ENCODE measurements around the gene NDUFS8. TPM values are rescaled to one million over a fixed set of nuclear protein-coding genes. Genes with fewer than 3 reads are reported as not detected.

The NDUFS8 gene
- total and polyA plus RNA-seq, 4 donors, result 70.1 to 159 (median 84.3) TPM

DNA sequence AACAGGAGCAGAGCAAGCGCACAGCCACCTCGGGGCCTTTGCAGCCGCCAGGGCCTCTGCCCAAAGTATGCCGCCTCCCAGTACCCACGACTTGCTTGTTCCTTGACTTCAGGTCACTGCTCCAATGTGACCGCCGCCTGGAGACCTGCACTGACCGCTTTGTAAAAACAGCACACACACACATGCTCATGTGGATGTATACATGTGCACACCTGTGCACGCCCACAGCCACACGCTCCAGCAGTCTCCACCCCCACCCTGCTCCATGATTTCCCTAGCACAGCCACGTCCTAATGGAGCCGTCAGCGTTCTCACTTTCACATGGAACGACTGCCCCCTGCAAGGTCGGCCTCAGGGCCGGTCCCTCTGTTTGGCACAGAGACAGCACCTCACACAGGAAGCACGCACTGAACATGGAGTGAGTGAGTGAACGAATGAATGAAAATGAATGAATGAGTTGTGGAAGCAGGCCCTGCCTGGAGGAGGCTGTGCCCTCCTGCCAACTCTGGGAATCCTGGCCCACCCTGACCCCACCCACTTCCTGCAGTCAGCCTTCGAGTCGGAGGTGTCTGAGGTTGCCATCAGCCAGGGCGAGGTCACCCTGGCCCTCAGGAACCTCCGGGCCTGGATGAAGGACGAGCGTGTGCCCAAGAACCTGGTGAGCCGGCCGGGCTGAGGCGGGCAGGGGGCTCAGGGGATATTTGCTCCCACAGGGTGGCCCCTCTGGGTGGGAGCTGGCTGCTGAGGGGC, 12.3 kb upstream of the NDUFS8 start:
- intact Hi-C loops (cut with DNase I), result no loop called here
- H3K4me3 ChIP-seq (ENCODE audit: low read length in 2 of 2), result no peak overlapping the region
- H3K27me3 ChIP-seq (ENCODE audit: control insufficient read depth in 1 of 2, insufficient read depth in 2 of 2, low read length in 1 of 2), result no peaks in the 10 kb centered on the region
- H3K27ac ChIP-seq (ENCODE audit: low read depth in 1 of 2, low read length in 2 of 2), result no peak overlapping the region
- H3K36me3 ChIP-seq (ENCODE audit: control insufficient read depth in 1 of 2, insufficient read depth in 2 of 2, low read length in 1 of 2), result no peaks in the 10 kb centered on the region
- ATAC-seq (ENCODE audit: low FRiP score) (no peak), DNase-seq (no peak)
- no peaks in the 10 kb centered on the region for H3K4me1 ChIP-seq (ENCODE audit: control insufficient read depth in 1 of 2, insufficient read depth in 2 of 2, low read length in 2 of 2)
- WGBS, 2 donors, result 81 to 83% methylated on average over 27 of the region's 27 CpGs
- H3K9me3 ChIP-seq (ENCODE audit: control insufficient read depth, low read length), result no peaks in the 10 kb centered on the region

DNA sequence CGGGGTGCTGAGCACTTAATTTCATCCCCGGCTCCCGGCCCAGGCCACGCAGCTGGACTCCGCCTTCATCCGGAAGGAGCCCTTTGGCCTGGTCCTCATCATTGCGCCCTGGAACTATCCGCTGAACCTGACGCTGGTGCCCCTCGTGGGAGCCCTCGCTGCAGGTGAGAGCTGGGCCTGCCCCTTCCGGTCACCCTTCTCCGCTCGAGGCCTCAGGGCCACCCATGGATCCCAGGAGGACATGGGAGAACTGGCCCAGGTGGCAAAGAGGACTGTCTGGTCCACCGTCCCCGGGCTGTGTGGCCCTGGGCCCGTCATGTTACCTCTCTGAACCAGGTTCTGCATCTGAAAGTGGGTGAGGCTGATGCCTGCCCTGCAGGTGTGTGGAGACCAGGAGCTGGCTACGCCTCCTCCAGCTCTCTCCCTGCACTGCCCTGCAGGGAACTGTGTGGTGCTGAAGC, 11.7 kb upstream of the NDUFS8 start:
- Histone ChIP-seq H3K4me1 (ENCODE audit: control insufficient read depth in 1 of 2, insufficient read depth in 2 of 2, low read length in 2 of 2) (no peaks in the 10 kb centered on the region), H3K27me3 (ENCODE audit: control insufficient read depth in 1 of 2, insufficient read depth in 2 of 2, low read length in 1 of 2) (no peaks in the 10 kb centered on the region), H3K36me3 (ENCODE audit: control insufficient read depth in 1 of 2, insufficient read depth in 2 of 2, low read length in 1 of 2) (no peaks in the 10 kb centered on the region), H3K27ac (ENCODE audit: low read depth in 1 of 2, low read length in 2 of 2) (no peak overlapping the region), H3K4me3 (ENCODE audit: low read length in 2 of 2) (no peak overlapping the region), H3K9me3 (ENCODE audit: control insufficient read depth, low read length) (no peaks in the 10 kb centered on the region)
- DNase-seq (no peak), ATAC-seq (ENCODE audit: low FRiP score) (no peak)
- intact Hi-C loops (cut with DNase I), result no loop called here
- 93% methylated on average over 18 of the region's 18 CpGs for WGBS, 2 donors

DNA sequence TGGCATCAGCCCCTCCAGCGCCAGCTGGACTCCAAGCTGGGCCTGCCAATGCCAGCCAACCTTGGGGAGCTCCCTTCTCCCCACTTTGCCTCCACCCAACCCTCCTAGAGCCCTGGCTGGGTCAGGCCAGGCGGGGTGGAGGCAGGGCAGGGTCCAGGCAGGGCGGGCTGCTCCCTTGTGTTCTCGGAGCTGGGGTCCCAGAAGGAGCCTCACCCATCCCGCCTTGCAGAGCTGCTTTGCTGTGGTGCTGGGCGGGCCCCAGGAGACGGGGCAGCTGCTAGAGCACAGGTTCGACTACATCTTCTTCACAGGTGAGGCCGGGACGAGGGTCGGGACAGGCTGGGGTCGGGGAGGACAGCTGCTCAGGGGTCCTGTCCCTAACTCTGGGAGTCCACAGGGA, 11.0 kb upstream of the NDUFS8 start:
- H3K27ac ChIP-seq (ENCODE audit: low read depth in 1 of 2, low read length in 2 of 2), result no peak overlapping the region
- H3K4me1 ChIP-seq (ENCODE audit: control insufficient read depth in 1 of 2, insufficient read depth in 2 of 2, low read length in 2 of 2), result no peaks in the 10 kb centered on the region
- WGBS, 2 donors, result 90 to 92% methylated on average over 11 to 12 of the region's 12 CpGs
- DNase-seq (no peak), ATAC-seq (ENCODE audit: low FRiP score) (no peak)
- H3K27me3 ChIP-seq (ENCODE audit: control insufficient read depth in 1 of 2, insufficient read depth in 2 of 2, low read length in 1 of 2), result no peaks in the 10 kb centered on the region
- intact Hi-C loops (cut with DNase I), result no loop called here
- H3K9me3 ChIP-seq (ENCODE audit: control insufficient read depth, low read length), result no peaks in the 10 kb centered on the region
- H3K36me3 ChIP-seq (ENCODE audit: control insufficient read depth in 1 of 2, insufficient read depth in 2 of 2, low read length in 1 of 2), result no peaks in the 10 kb centered on the region
- no peak overlapping the region for H3K4me3 ChIP-seq (ENCODE audit: low read length in 2 of 2)

DNA sequence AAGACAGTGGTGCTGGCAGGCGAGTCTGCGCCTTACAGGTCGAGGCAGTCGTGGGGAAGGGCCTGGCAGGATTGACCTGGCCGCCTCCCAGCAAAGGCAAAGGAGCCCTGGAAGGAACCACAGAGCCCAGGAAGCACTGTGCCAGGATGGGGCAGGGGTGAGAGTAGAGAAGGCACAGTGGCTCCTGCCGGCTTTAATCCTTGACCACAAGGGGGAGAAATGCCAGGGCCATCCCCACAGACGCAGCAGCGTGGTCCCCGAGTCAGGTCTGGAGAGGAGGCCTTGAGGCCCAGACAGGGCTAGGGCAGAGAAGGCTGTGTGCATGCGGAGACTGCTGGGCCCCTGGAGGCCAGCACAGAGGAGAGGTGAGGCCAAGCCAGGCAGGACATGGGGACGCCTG, 9.9 kb upstream of the NDUFS8 start:
- H3K4me1 ChIP-seq (ENCODE audit: control insufficient read depth in 1 of 2, insufficient read depth in 2 of 2, low read length in 2 of 2), result no peaks in the 10 kb centered on the region
- H3K36me3 ChIP-seq (ENCODE audit: control insufficient read depth in 1 of 2, insufficient read depth in 2 of 2, low read length in 1 of 2), result no peaks in the 10 kb centered on the region
- H3K4me3 ChIP-seq (ENCODE audit: low read length in 2 of 2), result no peak overlapping the region
- H3K27ac ChIP-seq (ENCODE audit: low read depth in 1 of 2, low read length in 2 of 2), result no peak overlapping the region
- DNase-seq, result no peak
- no peak for ATAC-seq (ENCODE audit: low FRiP score)
- 48 to 54% methylated on average over 11 of the region's 11 CpGs for WGBS, 2 donors
- no peaks in the 10 kb centered on the region for H3K27me3 ChIP-seq (ENCODE audit: control insufficient read depth in 1 of 2, insufficient read depth in 2 of 2, low read length in 1 of 2)
- no peaks in the 10 kb centered on the region for H3K9me3 ChIP-seq (ENCODE audit: control insufficient read depth, low read length)
- intact Hi-C loops (cut with DNase I), result no loop called here

DNA sequence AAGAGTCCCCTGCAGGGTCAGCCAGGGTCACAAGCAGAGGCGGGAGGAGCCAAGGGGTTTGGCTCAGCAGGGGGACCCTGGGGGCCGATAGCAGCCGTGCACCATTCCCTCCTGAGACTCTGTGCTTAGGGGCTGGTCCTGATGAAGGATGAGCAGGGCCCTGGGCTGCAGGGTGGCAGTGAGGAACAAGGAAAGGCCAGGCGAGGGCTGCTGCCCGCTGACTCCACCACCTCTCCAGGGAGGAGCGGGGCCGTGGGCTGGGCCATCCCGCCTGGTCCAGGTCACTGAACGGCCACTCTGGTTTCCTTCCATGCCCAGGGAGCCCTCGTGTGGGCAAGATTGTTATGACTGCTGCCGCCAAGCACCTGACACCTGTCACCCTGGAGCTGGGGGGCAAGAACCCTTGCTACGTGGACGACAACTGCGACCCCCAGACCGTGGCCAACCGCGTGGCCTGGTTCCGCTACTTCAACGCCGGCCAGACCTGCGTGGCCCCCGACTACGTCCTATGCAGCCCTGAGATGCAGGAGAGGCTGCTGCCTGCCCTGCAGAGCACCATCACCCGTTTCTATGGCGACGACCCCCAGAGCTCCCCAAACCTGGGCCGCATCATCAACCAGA, 9.2 kb upstream of the NDUFS8 start:
- intact Hi-C loops (cut with DNase I), result no loop called here
- H3K27ac ChIP-seq (ENCODE audit: low read depth in 1 of 2, low read length in 2 of 2), result no peak overlapping the region
- no peak overlapping the region for H3K4me3 ChIP-seq (ENCODE audit: low read length in 2 of 2)
- DNase-seq, result no peak
- H3K27me3 ChIP-seq (ENCODE audit: control insufficient read depth in 1 of 2, insufficient read depth in 2 of 2, low read length in 1 of 2), result no peaks in the 10 kb centered on the region
- ATAC-seq (ENCODE audit: low FRiP score), result no peak
- no peaks in the 10 kb centered on the region for H3K4me1 ChIP-seq (ENCODE audit: control insufficient read depth in 1 of 2, insufficient read depth in 2 of 2, low read length in 2 of 2)
- no peaks in the 10 kb centered on the region for H3K36me3 ChIP-seq (ENCODE audit: control insufficient read depth in 1 of 2, insufficient read depth in 2 of 2, low read length in 1 of 2)
- 68 to 80% methylated on average over 27 of the region's 27 CpGs for WGBS, 2 donors
- H3K9me3 ChIP-seq (ENCODE audit: control insufficient read depth, low read length), result no peaks in the 10 kb centered on the region

DNA sequence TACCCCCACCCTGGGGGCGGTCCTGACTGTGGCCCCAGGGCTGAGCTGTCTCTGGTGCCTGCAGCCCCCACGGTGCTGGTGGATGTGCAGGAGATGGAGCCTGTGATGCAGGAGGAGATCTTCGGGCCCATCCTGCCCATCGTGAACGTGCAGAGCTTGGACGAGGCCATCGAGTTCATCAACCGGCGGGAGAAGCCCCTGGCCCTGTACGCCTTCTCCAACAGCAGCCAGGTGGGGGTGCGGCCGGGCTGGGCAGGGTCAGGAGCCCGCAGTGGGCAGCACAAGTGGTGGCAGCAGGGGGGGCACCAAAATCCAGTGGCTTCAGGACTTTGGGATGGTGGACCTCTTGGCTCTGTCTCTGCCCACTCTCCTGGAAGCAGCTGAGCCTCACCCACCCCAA, 8.0 kb upstream of the NDUFS8 start:
- WGBS, 2 donors, result 88 to 92% methylated on average over 10 to 13 of the region's 13 CpGs
- Histone ChIP-seq H3K9me3 (ENCODE audit: control insufficient read depth, low read length) (no peaks in the 10 kb centered on the region), H3K27me3 (ENCODE audit: control insufficient read depth in 1 of 2, insufficient read depth in 2 of 2, low read length in 1 of 2) (no peaks in the 10 kb centered on the region), H3K4me3 (ENCODE audit: low read length in 2 of 2) (no peak overlapping the region), H3K4me1 (ENCODE audit: control insufficient read depth in 1 of 2, insufficient read depth in 2 of 2, low read length in 2 of 2) (no peaks in the 10 kb centered on the region), H3K36me3 (ENCODE audit: control insufficient read depth in 1 of 2, insufficient read depth in 2 of 2, low read length in 1 of 2) (no peaks in the 10 kb centered on the region), H3K27ac (ENCODE audit: low read depth in 1 of 2, low read length in 2 of 2) (no peak overlapping the region)
- no peak for DNase-seq
- intact Hi-C loops (cut with DNase I), result no loop called here
- ATAC-seq (ENCODE audit: low FRiP score), result no peak

DNA sequence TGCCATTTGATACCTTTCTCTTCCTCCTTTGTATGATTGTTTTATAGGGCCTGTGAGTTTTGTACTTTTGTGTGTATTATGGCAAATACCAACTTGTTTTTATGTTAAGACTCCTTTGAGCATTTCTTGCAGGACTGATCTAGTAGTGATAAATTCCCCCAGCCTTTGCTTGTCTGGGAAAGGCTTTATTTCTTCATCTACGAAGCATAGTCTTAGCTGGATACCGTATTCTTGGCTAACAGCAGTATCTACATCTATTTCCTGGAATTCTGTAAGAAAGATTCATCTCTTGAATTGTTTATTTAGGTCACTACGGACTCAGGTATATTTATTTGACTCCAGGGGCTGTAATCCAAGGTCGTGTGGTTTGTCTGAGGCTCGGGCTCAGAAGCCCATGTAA, 6.0 kb upstream of the NDUFS8 start:
- no peaks in the 10 kb centered on the region for H3K9me3 ChIP-seq (ENCODE audit: control insufficient read depth, low read length)
- H3K27ac ChIP-seq (ENCODE audit: low read depth in 1 of 2, low read length in 2 of 2), result no peak overlapping the region
- WGBS, 2 donors, result 84 to 90% methylated on average over 5 of the region's 5 CpGs
- H3K4me1 ChIP-seq (ENCODE audit: control insufficient read depth in 1 of 2, insufficient read depth in 2 of 2, low read length in 2 of 2), result no peaks in the 10 kb centered on the region
- no peak overlapping the region for H3K4me3 ChIP-seq (ENCODE audit: low read length in 2 of 2)
- no peaks in the 10 kb centered on the region for H3K27me3 ChIP-seq (ENCODE audit: control insufficient read depth in 1 of 2, insufficient read depth in 2 of 2, low read length in 1 of 2)
- ATAC-seq (ENCODE audit: low FRiP score) (no peak), DNase-seq (no peak)
- no peaks in the 10 kb centered on the region for H3K36me3 ChIP-seq (ENCODE audit: control insufficient read depth in 1 of 2, insufficient read depth in 2 of 2, low read length in 1 of 2)
- intact Hi-C loops (cut with DNase I), result no loop called here

DNA sequence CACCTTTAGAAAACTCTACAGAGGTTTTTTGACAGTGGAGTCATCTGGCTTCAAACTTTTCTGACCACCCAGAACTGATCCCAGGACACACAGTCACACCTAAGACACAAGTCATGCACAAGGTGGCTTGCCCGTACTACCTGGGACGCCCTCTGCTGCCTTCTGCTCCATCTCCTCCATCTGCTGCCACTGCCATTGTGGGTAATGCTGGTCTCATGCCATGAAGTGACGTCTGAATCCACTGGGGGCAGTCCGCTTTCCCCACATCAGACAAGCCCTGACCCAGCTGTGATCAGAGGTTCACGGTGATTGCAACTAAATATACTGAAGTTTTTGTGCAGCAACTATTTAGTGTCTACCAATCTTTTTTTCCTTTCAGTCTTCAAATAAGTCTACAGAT, 5.4 kb upstream of the NDUFS8 start:
- intact Hi-C loops (cut with DNase I), result no loop called here
- 83 to 85% methylated on average over 5 of the region's 5 CpGs for WGBS, 2 donors
- H3K27me3 ChIP-seq (ENCODE audit: control insufficient read depth in 1 of 2, insufficient read depth in 2 of 2, low read length in 1 of 2), result no peaks in the 10 kb centered on the region
- no peaks in the 10 kb centered on the region for H3K9me3 ChIP-seq (ENCODE audit: control insufficient read depth, low read length)
- H3K4me1 ChIP-seq (ENCODE audit: control insufficient read depth in 1 of 2, insufficient read depth in 2 of 2, low read length in 2 of 2), result no peaks in the 10 kb centered on the region
- ATAC-seq (ENCODE audit: low FRiP score) (no peak), DNase-seq (no peak)
- H3K4me3 ChIP-seq (ENCODE audit: low read length in 2 of 2), result no peak overlapping the region
- no peak overlapping the region for H3K27ac ChIP-seq (ENCODE audit: low read depth in 1 of 2, low read length in 2 of 2)
- no peaks in the 10 kb centered on the region for H3K36me3 ChIP-seq (ENCODE audit: control insufficient read depth in 1 of 2, insufficient read depth in 2 of 2, low read length in 1 of 2)
